Neural cell (in vitro differentiated cells): ENCODE data around the gene ACRV1.

Experiments
- CTCF ChIP-seq: fragments of 450-650 bp; IDR thresholded peaks from 2 replicates; pipeline ENCODE4 v1.5.1; 2014; ENCODE audit warnings: antibody characterized with exemption, mild to moderate bottlenecking, moderate library complexity; ENCODE audit not compliant: poor library complexity, severe bottlenecking
- EP300 ChIP-seq: fragments of 450-650 bp; conservative IDR thresholded peaks from 2 replicates; pipeline ENCODE4 v1.6.1; 2014; ENCODE audit warnings: antibody characterized with exemption, mild to moderate bottlenecking, moderate library complexity; ENCODE audit not compliant: poor library complexity, severe bottlenecking
- EZH2 ChIP-seq: fragments of 200-600, 300-800 bp; shearing (Covaris generic), sonication (generic); IDR thresholded peaks from 2 replicates; pipeline ENCODE4 v1.6.1; 2014; ENCODE audit warnings: antibody characterized with exemption, low read length, borderline replicate concordance, mild to moderate bottlenecking; ENCODE audit not compliant: insufficient read depth, poor library complexity, severe bottlenecking
- POLR2AphosphoS5 ChIP-seq: IDR thresholded peaks from 2 replicates; pipeline ENCODE4 v1.6.1; 2012
- REST ChIP-seq: IDR thresholded peaks from 2 replicates; pipeline ENCODE4 v1.6.1; 2012; ENCODE audit warnings: borderline replicate concordance

- TF ChIP-seq EZH2 (no peak), EP300 (no peak), CTCF (no peak), REST (no peak), POLR2AphosphoS5 (no peak)
Observed at GRCh38 chr11:125662689-125663088, 18.0 kb downstream of the ACRV1 start.
